CD4-positive, alpha-beta T cell treated with Interleukin-4 for 4 hours (primary cell): ENCODE measurements around the gene ZNF562.
"Not testable (repeated sequence)": the region's sequence is repeated elsewhere in the genome, so short reads cannot be mapped to it uniquely, and the experiment has no call there.

Experiments
- DNase-seq: peaks from one replicate; pipeline ENCODE4 v3.0.0-alpha.2; 2020

ZNF562 gene

DNA sequence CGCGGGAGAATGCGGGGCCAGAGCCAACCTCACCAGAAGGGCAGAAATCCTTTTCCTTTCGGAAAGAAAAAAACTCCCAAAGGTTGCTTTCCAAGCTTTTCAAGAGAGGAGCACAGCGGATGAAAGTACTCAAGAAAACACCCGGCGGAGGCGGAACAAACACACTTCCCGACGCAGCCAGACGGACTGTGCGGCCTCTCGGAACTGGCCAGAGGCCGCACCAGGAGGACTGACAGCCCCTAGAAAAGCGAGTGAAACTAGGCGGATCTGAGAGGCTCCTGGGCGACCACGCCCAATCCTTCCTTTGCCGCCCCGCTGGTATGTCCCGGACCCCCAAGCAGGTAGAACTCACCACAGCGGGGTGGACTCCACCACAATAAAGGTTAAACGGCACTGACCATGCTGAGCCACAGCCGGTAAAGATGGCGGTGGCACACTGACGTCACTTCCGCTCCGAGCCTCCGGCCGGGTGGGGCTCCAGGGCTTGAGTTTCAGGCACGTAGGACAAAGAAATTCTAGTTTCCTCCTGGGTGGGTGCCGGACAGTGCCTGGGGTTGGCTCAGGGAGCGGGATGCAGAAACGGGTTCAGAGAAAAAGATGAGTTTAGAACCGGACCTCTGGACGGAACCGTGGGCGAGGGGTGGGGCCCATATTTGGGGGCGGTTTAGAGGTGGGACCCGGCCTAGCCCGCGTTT, at the start of gene ZNF562:
Gene ZNF562 (minus strand): TSS at position 438 of the 695 bp plus-strand sequence. CDS start 14,356 bp downstream, outside the sequence.
- peak; percentile 80 for DNase-seq

DNA sequence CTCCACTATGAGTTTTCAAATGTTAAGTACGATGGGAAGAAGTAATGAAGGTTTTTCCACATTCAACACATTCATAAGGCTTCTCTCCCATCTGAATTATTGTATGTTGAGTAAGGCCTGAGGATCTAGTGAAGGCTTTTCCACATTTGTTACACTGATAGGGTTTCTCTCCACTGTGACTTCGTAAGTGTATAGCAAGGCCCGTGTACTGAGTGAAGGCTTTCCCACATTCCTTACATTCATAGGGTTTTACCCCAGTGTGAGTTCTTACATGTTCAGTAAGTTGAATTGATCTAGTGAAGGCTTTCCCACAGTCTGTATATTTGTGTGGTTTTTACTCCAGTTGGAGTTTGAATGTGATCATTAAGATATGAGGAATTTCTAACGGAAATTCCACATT, 49.3 kb upstream of the ZNF562 start:
- no peak for DNase-seq

DNA sequence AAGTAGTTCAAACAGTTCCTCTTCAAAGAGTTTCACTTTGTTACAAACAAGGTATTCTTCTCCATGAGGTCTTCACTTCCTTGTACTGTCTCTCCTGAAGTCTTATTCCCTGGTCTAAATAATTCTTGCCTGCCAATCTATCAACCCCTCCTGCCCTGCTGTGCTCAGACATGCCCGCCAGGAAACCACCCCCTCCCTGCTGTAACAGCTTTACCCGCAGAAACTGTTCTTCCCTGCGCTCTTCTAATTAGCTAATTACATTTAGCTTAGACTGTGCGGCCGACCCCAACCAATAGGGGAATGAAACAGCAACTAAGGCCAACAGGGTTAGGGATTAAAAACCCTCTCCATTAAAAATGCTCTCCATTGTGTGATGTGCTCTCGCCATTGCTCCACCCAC, 47.0 kb upstream of the ZNF562 start:
- no peak for DNase-seq

DNA sequence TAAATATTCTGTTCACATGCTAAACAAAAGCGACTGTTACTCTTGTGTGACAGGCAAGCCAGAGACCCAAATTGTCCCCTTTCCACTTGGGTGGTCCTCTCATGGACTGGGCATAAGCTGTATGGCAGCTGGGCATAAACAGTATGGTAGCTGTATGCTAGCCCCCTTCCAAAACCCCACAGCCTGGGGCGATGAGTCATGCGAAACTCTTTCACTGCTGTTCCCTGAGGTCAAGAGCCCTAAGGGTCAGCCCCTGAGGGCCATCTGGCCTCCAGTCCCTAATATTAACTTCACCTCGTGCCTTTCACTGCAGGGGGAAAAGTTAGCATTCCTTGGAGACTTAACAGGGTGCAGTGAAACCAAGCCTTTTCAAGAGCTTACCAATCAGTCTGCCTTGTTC, 45.6 kb upstream of the ZNF562 start:
- DNase-seq = no peak

DNA sequence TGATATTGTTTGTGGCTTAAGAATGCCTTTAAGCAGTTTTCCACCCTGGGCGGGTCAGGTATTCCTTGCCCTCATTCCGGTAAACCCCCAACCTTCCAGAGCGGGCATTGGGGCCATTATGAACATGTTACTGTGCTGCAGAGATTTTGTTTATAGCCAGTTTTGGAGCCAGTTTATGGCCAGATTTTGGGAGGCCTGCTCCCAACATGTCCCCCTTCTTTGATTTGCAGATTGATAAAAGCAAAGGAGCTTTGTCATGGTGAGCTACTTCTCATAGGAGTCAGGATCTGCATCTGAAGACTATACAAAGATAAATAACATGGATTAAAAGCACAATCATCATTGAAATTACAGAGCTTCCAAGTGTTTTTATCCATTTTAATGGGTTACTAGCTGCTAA, 36.9 kb upstream of the ZNF562 start:
- DNase-seq = no peak

DNA sequence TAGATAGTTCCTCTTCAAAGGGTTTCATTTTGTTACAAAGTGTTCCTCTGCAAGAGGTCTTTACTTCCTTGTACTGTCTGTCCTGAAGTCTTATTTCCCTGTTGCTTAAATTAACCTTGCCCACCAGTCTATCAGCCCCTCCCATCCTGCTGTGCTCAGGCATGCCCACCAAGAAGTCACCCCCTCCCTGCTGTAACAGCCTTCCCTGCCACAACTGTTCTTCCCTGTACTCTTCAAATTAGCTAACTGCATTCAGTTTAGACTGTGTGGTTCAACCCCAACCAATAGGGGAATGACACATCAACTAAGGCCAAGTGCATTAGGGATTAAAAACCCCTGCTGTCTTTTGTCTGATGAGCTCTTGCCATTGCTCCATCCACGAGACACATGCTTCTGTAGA, 34.4 kb upstream of the ZNF562 start:
- DNase-seq = no peak

DNA sequence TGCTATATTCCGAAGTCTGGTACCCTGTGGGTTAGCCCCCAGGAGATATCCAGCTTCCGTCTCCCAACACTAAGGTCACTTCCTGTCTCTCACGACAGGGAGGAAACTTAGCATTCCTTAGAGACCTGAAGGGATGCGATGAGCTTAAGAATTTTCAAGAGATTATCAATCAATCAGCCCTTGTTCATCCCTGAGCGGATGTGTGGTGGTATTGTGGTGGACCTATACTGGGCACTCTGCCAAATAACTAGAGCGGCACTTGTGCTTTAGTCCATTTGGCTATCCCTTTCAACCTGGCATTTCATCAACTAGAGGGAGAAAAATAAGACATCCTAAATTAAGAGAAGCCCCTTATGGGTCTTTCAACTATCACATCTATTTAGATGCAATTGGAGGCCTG, 30.9 kb upstream of the ZNF562 start:
- no peak for DNase-seq

DNA sequence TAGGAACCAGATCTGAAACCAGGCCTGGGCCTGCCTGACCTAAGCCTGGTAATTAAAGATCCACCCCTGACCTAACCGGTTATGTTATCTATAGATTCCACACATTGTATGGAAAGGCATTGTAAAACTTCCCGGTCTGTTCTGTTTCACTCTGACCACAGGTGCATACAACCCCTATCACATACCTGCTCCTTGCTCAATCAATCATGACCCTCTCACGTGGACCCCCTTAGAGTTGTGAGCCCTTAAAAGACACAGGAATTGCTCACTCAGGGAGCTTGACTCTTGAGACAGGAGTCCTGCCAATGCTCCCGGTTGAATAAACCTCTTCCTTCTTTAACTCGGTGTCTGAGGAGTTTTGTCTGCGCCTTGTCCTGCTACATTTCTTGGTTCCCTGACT, 27.3 kb upstream of the ZNF562 start:
- DNase-seq = no peak

DNA sequence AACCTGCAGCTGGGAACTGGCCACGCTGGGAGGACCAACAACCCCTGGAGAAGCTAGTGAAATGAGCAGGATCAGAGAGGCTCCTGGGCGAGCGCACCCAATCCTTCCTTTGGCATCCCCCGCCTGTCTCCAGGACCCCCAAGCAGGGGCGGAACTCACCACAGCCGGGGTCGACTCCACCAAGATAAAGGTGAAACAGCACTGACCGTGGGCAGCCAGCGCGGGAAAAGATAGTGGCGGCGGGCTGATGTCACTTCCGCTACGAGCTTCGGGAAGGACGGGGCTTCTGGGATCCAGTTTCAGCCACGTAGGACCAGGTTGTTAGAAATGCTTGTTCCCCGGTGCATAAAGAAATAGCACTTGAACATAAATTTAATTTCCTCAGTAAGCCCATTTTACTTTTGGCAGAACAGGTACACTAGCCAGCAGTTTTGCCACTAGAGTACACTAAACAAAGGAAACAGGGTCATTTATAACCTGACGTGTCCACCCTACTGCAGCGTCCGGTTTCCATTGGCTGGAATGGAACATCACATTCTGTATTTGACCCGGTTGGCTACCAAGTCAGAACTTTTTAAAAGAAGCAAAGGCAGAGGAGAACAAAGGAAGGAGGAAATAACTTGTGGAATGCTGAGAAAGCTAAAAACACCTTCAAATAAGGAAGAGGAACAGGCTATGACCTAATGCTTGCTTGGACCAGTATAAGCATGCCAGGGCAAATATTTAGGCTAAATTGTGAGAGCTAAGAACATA, 25.5 kb upstream of the ZNF562 start:
- no peak for DNase-seq

DNA sequence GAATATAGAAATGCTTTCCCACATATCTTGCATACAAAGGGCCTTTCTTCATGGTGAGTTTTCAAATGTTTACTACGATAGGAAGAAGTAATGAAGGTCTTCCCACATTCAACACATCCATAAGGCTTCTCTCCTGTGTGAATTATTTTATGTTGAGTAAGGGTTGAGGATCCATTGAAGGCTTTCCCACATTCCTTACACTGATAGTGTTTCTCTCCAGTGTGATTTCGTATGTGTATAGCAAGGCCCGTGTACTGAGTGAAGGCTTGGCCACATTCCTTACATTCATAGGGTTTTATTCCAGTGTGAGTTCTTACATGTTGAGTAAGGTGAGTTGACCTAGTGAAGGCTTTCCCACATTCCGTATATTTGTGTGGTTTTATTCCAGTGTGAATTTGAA, 15.4 kb upstream of the ZNF562 start:
- DNase-seq = not testable (repeated sequence)

DNA sequence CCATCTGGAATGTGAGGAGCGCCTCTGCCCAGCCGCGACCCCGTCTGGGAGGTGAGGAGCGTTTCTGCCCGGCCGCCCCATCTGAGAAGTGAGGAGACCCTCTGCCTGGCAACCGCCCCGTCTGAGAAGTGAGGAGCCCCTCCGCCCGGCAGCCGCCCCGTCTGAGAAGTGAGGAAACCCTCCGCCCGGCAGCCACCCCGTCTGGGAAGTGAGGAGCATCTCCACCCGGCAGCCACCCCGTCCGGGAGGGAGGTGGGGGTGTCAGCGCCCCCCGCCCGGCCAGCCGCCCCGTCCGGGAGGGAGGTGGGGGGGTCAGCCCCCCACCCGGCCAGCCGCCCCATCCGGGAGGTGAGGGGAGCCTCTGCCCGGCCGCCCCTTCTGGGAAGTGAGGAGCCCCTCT, 5.1 kb upstream of the ZNF562 start:
- not testable (repeated sequence) for DNase-seq

DNA sequence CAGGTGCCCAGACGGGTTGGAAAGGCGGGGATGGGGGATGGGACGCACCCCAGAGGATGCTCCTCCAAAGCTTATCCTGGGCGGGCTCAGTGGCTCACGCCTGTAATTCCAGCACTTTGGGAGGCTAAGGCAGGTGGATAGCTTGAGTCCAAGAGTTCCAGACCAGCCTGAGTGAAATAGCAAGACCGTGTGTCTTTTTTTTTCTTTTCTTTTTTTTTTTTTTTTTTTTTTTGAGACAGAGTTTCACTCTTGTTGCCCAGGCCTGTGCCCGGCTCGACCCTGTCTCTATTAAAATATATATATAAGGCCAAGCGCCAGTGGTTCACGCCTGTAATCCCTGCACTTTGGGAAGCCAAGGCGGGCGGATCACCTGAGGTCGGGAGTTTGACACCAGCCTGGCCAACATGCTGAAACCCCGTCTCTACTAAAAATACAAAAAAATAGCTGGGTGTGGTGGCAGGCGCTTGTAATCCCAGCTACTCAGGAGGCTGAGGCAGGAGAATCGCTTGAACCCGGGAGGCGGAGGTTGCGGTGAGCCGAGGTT, 530 bp upstream of the ZNF562 start:
- not testable (repeated sequence) for DNase-seq

DNA sequence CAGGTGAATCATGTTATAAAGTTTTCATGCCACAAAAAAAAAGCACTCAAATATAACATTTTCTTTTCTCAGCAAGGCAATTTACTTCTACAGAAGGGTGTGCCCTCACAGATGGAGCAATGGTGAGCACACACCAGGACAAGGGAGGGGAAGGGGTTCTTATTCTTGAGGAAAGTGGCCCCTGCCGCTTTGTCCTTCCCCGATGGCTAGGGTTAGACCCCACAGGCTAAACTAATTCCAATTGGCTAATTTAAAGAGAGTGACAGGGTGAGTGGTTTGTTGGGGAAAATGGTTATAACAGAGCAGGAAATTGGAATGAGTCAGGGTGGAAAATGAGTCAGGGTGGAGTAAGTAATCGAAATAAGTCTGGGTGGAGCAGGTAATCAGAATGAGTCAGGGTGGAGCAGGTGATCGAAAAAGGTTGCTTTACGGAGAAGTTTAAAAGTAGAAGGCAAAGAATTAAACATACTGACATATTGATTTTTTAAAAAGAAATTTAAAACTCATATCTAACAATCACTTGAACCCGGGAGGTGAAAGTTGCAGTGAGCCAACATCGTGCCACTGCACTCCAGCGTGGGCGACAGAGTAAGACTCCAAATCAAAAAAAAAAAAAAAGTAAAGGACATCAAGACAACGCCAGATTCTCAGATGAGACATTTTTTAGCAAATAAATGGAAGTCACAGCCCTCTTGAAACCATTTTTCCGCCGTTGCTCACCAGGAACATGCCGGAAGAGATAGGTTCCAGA, 813 bp downstream of the ZNF562 start:
- DNase-seq = peak; percentile 51

DNA sequence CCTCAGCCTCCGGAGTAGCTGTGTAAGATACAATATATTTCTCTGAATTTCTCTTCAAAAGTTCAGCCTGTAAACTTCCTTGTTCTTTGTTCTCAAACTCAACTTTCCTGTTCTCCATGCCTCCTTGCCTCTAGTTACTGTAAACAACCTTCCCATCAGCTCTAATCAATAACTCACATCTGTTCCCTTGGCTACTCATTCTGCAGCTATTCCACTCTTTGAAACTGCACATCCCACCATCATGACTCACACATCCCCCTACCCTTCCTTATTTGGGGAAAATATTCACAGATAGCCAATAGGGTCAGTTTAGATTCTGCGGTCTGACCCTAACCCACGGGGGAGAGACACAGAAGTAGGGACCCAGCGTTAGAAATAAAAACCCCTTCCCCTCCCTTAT, 2.0 kb downstream of the ZNF562 start:
- no peak for DNase-seq

DNA sequence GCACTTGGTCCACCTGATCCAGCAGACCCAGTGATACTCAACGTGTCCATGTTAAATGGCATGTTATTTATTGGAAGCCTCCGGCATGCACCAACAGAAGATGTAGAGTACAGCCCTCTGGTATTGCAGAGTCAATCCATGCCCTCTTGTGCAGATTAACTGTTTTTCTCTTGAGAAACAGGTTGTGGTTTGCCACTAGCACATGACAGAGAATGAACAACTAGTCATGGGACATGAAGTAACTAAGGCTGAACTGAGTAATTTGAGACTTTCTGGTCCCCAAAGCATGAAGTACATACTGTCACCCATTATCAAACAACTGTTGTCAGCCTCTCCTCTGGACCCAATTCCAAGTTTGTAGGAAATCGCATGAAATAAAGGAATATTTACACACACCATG, 3.2 kb downstream of the ZNF562 start:
- DNase-seq = no peak

DNA sequence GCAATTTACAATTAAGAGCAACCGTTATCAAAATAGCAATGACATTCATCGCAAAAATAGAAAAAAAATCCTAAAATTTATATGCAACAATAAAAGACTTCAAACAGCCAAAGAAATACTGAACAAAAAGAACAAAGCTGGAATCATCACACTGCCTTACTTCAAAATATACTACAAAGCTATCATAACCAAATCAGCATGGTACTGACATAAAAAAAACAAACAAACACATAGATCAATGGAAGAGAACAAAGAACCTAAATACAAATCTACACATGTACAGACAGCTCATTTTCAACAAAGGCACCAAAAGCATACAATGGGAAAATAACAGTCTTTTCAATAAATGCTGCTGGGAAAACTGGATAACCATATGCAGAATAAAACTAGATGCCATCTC, 6.4 kb downstream of the ZNF562 start:
- no peak for DNase-seq

DNA sequence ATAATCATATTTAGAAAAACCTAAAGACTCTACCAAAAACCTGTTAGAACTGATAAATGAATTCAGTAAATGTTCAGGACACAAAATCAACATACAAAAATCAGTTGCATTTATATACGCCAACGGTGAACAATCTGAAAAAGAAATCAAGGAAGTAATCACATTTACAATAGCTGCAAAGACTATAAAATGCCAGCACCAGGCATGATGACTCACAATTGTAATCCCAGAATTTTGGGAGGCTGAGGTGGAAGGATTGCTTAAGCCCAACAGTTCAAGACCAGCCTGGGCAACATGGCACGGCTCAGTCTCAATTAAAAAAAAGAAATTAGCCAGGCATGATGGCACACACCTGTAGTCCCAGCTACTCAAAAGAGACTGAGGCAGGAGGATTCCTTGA, 7.0 kb downstream of the ZNF562 start:
- DNase-seq = no peak

DNA sequence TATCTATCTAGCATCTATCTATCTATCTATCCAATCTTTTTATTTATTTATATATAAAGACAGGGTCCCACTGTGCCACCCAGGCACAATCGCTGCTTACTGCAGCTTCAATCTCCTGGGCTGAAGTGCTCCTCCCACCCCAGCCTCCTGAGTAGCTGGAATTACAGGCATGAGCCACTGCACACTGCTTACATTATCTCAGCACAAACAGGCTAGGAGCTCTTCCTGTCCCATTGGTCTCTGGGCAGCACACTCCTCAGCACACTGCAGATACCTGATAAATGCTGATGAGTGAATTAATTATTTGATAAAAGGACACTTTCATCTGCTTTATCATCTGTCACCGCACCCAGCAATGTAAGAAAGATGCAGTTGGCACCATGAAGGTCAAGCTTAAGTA, 16.1 kb downstream of the ZNF562 start:
- no peak for DNase-seq

DNA sequence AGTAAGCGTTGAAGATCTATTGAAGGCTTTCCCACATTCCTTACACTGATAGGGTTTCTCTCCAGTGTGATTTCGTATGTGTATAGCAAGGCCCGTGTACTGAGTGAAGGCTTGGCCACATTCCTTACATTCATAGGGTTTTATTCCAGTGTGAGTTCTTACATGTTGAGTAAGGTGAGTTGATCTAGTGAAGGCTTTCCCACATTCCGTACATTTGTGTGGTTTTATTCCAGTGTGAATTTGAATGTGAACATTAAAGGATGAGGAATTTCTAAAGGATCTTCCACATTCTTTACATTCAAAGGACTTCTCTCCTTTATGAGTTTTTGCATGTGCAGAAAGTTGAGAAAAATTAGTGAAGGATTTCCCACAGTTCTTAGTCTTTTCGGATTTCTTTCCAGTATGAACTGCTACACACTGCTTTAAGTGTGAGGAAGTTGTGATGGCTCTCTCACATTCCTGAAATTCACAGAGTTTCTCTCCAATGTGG, 21.8 kb downstream of the ZNF562 start:
- not testable (repeated sequence) for DNase-seq

DNA sequence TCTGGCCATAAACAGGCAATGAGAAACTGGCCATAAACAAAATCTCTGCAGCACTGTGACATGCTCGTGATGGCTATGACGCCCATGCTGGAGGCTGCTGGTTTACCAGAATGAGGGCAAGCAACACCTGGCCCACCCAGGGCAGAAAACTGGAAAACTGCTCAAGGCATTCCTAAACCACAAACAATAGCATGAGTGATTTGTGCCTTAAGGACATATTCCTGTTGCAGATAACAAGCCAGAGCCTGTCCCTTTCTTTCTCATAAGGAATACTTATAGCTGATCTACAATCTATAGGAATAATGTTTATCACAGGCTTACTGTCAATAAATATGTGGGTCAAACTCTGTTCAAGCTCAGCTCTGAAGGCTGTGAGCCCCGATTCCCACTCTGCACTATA, 23.4 kb downstream of the ZNF562 start:
- DNase-seq = not testable (repeated sequence)

DNA sequence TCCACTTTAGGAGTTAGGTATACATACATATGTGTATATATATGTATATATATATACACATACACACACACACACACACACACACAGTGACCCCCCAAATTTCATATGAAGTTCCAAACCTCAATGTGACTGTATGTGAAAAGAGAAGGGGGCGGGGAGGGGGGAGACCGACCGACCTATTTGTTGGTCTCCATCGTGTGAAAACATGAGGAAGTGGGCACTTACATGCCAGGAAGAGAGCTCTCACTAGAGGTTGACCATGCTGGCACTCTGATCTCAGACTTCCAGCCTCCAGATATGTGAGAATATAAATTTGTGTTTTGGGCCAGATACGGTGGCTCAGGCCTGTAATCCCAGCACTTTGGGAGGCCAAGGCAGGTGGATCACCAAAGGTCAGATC, 24.6 kb downstream of the ZNF562 start:
- no peak for DNase-seq

DNA sequence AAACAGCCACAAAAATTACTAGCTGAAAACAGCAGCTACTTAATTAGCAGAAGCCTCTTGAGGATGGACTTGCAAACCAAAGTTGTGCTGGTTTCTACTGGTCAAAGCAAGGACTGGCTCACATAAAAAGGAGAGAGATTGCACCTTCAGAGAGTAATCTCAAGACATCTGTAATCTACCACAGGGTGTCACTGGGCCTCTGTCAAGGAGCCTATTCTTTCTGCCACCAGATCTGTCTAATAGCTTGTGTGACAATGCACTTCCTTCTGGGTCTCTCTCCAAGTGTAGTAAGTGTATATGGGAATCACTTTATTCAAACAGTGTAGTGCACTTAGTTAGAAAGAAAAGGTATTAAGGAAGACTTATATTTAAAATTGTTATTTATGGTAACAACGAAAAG, 29.4 kb downstream of the ZNF562 start:
- no peak for DNase-seq

DNA sequence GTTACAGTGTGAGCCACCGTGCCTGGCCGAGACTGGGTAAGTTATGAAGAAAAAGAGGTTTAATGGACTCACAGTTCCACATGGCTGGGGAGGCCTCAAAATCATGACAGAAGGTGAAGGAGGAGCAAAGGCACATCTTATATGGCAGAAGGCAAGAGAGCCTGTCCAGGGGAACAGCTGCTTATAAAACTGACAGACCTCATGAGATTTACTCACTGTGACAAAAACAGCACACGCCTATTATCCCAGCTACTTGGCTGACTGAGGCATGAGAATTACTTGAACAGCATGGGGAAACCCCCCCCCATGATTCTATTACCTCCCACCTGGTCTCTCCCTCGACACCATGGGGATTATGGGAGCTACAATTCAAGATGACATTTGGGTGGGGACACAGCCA, 30.4 kb downstream of the ZNF562 start:
- DNase-seq = no peak
